ENCODE results near the gene ARPC2. TPM values are rescaled to one million over a fixed set of nuclear protein-coding genes. Genes with fewer than 3 reads are reported as not detected.
A peak's percentile ranks its signal among the peaks of the same experiment; 100 is the strongest.

The ARPC2 gene
- total and polyA plus RNA-seq, 12 donors = 58.5 to 213 (median 134) TPM

- Histone ChIP-seq H3K27me3 (no peaks in the 10 kb centered on the region), H3K36me3 (peaks cover 0 to 49% (median 36%) of the 10 kb centered on the region in 9 donors), H3K9me3 (no peaks in the 10 kb centered on the region), H3K4me1 (peaks cover 34 to 82% (median 61%) of the 10 kb centered on the region in 9 donors), H3K27ac (peak overlapping the region; percentile 75 to 98 (median 87)), H3K4me3 (peak overlapping the region in 6 of 10 donors; percentile 8 to 29 (median 19))
- intact Hi-C loops (cut with DNase I) = loop anchor here in 6 of 10 donors (5.0 kb wide), 3 partner anchors 37 to 72 kb away; partner anchors contain the start of gene ARPC2 (in 4 of the 6)
- WGBS, 2 donors = 19 to 24% methylated on average over 15 of the region's 15 CpGs
- ATAC-seq (peak; percentile 62 to 86 (median 81)), DNase-seq (peak; percentile 67 to 78)
- TF ChIP-seq CTCF (IDR thresholded peaks at IDR 0.05) = peak in 1 of 9 donors; percentile 21
These were observed 42.3 kb downstream of the ARPC2 start for GRCh38 chr2:218259099-218259961.

GRCh38 chr2:218260166-218260565, 43.2 kb downstream of the ARPC2 start:
- peak overlapping the region in 2 of 10 donors; percentile 18 to 29 for H3K4me3 ChIP-seq
- intact Hi-C loops (cut with DNase I) = loop anchor here in 1 of 10 donors (5.0 kb wide), 1 partner anchor 43 kb away; the partner anchor contains the start of gene ARPC2
- peak overlapping the region; percentile 75 to 98 (median 87) for H3K27ac ChIP-seq
- ATAC-seq = no peak
- no peaks in the 10 kb centered on the region for H3K27me3 ChIP-seq
- peaks cover 0 to 49% (median 35%) of the 10 kb centered on the region in 9 donors for H3K36me3 ChIP-seq
- no peaks in the 10 kb centered on the region for H3K9me3 ChIP-seq
- WGBS, 2 donors = 76 to 88% methylated on average over 5 of the region's 5 CpGs
- TF ChIP-seq CTCF (IDR thresholded peaks at IDR 0.05) = no peak
- peaks cover 34 to 86% (median 64%) of the 10 kb centered on the region in 9 donors for H3K4me1 ChIP-seq
- no peak for DNase-seq

GRCh38 chr2:218260742-218261422, 43.9 kb downstream of the ARPC2 start, which contains the start of gene GPBAR1:
Gene GPBAR1 (plus strand): TSS chr2:218261015. CDS start chr2:218262725, 1,710 bp downstream.
- peak in 5 of 8 donors; percentile 4 to 27 (median 16) for ATAC-seq
- DNase-seq = peak in 1 of 2 donors; percentile 61
- intact Hi-C loops (cut with DNase I) = loop anchor here in 1 of 10 donors (5.0 kb wide), 1 partner anchor 44 kb away; the partner anchor contains the start of gene ARPC2

More at GRCh38 chr2:218260742-218261422, 43.9 kb downstream of the ARPC2 start, which contains the start of gene GPBAR1:
- peaks cover 34 to 86% (median 64%) of the 10 kb centered on the region in 9 donors for H3K4me1 ChIP-seq
- peaks cover 0 to 49% (median 34%) of the 10 kb centered on the region in 9 donors for H3K36me3 ChIP-seq
- peak in 1 of 9 donors; percentile 12 for TF ChIP-seq CTCF (IDR thresholded peaks at IDR 0.05)
- no peaks in the 10 kb centered on the region for H3K9me3 ChIP-seq
- H3K4me3 ChIP-seq = peak within 1 kb of the TSS in 5 of 10 donors; percentile 12 to 29 (median 20)
- peak within 1 kb of the TSS; percentile 75 to 98 (median 87) for H3K27ac ChIP-seq
- H3K27me3 ChIP-seq = no peaks in the 10 kb centered on the region
- WGBS, 2 donors = 67 to 69% methylated on average over 10 of the region's 10 CpGs

Measured in heart right ventricle (tissue), 16 donors.